Caco-2 (cell line): ENCODE measurements around the gene CMKLR1. TPM values are rescaled to one million over a fixed set of nuclear protein-coding genes. Genes with fewer than 3 reads are reported as not detected.

Experiments
- BruUV-seq: library from RNA; stranded (reverse); fragments of 400-500 nt; replicated peaks from 2 replicates; lab custom pipeline; 2021; lab: Mats Ljungman, UMichigan
- CTCF ChIA-PET: fragments of 300-600 bp; sonication (Branson Sonifier 250); formaldehyde crosslinking; loops from one replicate; lab custom pipeline; 2022; ENCODE audit warnings: antibody characterized with exemption; lab: Charles Lee
- POLR2A ChIA-PET: fragments of 300-600 bp; sonication (Branson Sonifier 250); formaldehyde crosslinking; loops from one replicate; lab custom pipeline; 2022; ENCODE audit warnings: antibody characterized with exemption; lab: Charles Lee
- DNase-seq, 2 experiments: peaks; one replicate each; pipeline versions ENCODE4 v3.0.0 to v3.0.0-alpha.2; 2020 to 2022
- H3K27me3 ChIP-seq: replicated peaks from 2 replicates; pipeline ENCODE4 v1.6.0; 2011; ENCODE audit warnings: low read length; ENCODE audit not compliant: control insufficient read depth, insufficient read depth
- H3K36me3 ChIP-seq: 2 replicates; pipeline ENCODE4 v1.5.1; 2011; ENCODE audit warnings: low read length; ENCODE audit not compliant: control insufficient read depth, insufficient read depth
- H3K4me1 ChIP-seq: fragments of 250-450 bp; sonication (Bioruptor Pico); 2 replicates; pipeline ENCODE4 v1.5.1; 2020; ENCODE audit warnings: mild to moderate bottlenecking
- H3K4me3 ChIP-seq: 2 replicates; pipeline ENCODE4 v1.5.1; 2011; ENCODE audit warnings: low read depth, mild to moderate bottlenecking, control low read depth, low read length
- H3K9me3 ChIP-seq: fragments of 250-450 bp; sonication (Bioruptor Pico); 2 replicates; pipeline ENCODE4 v1.5.1; 2020; ENCODE audit warnings: mild to moderate bottlenecking, moderate library complexity
- H3K27ac Mint-ChIP-seq: one replicate; pipeline ENCODE4 v1.8.0; 2022; ENCODE audit warnings: mixed read lengths; ENCODE audit not compliant: unreplicated experiment
- H3K27me3 Mint-ChIP-seq: one replicate; pipeline ENCODE4 v1.8.0; 2022; ENCODE audit warnings: mixed read lengths; ENCODE audit not compliant: insufficient read depth, unreplicated experiment
- H3K36me3 Mint-ChIP-seq: one replicate; pipeline ENCODE4 v1.8.0; 2022; ENCODE audit warnings: mild to moderate bottlenecking, mixed read lengths; ENCODE audit not compliant: insufficient read depth, unreplicated experiment
- H3K4me1 Mint-ChIP-seq: one replicate; pipeline ENCODE4 v1.8.0; 2022; ENCODE audit warnings: low read depth, mixed read lengths; ENCODE audit not compliant: unreplicated experiment
- H3K4me3 Mint-ChIP-seq: one replicate; pipeline ENCODE4 v1.8.0; 2022; ENCODE audit warnings: mild to moderate bottlenecking, moderate library complexity, mixed read lengths; ENCODE audit not compliant: unreplicated experiment
- H3K9me3 Mint-ChIP-seq: one replicate; pipeline ENCODE4 v1.8.0; 2022; ENCODE audit warnings: mixed read lengths; ENCODE audit not compliant: unreplicated experiment
- intact Hi-C: fragments of 100-400 bp; cut with micrococcal nuclease; formaldehyde crosslinking; loops from one replicate; pipeline ENCODE4 v1.10.0; 2022; ENCODE audit not compliant: unreplicated experiment
- total RNA-seq: library from RNA; stranded (reverse); gene quantifications from 2 replicates; pipeline ENCODE4 v1.2.3, GENCODE V29; 2022
- TF ChIP-seq, protein P1 (sequence below), 2 experiments: fragments of 200-600 bp in 1 of 2; IDR thresholded peaks; 1 replicate in 1 of 2; 2 replicates in 1 of 2; pipeline versions ENCODE4 v1.5.1 to v1.8.0; 2011 to 2022; ENCODE audit warnings: antibody characterized with exemption in 1 of 2, control low read depth in 1 of 2, inconsistent platforms in 1 of 2, low read depth in 1 of 2, low read length in 1 of 2, mild to moderate bottlenecking in 1 of 2, moderate library complexity in 1 of 2; ENCODE audit not compliant: insufficient read depth in 1 of 2, severe bottlenecking in 1 of 2, unreplicated experiment in 1 of 2

CMKLR1 gene
- total RNA-seq, 1 experiment from 2014 or later = not detected

DNA sequence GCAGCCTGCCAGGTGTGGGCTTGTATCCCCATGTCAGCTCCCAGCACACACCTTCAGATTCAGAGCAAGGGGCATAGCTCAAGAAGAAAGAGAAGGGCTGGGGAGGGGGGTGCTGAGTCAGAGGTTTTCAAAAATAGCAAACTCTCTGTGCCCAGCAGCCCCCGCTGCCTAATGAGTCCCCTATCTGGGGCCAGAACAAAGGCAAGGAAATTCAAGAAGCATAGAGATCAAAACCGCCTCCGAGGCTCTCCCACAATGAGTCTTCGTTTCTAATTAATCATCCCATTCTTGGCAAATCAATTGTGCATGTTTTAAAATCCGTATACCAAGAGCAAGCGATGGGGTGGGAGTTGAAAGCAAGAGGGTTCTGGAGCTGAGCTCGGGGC is 19.5 kb upstream of the CMKLR1 start:
- CTCF ChIA-PET = no interaction called here
- Histone ChIP-seq H3K4me1 (no peaks in the 10 kb centered on the region; the same call in 1 of the 2 replicates), H3K27me3 (no peaks in the 10 kb centered on the region), H3K4me3 (no peak overlapping the region), H3K36me3 (no peaks in the 10 kb centered on the region), H3K9me3 (no peaks in the 10 kb centered on the region)
- no TSS peak for BruUV-seq
- intact Hi-C loops = no loop called here
- Mint-ChIP-seq H3K9me3 (peaks cover 11% of the 10 kb centered on the region), H3K36me3 (no peaks in the 10 kb centered on the region), H3K27ac (no peak overlapping the region), H3K27me3 (peaks cover 3% of the 10 kb centered on the region), H3K4me3 (no peak overlapping the region), H3K4me1 (peaks cover 8% of the 10 kb centered on the region)
- POLR2A ChIA-PET = no interaction called here
- TF ChIP-seq, protein P1, sequence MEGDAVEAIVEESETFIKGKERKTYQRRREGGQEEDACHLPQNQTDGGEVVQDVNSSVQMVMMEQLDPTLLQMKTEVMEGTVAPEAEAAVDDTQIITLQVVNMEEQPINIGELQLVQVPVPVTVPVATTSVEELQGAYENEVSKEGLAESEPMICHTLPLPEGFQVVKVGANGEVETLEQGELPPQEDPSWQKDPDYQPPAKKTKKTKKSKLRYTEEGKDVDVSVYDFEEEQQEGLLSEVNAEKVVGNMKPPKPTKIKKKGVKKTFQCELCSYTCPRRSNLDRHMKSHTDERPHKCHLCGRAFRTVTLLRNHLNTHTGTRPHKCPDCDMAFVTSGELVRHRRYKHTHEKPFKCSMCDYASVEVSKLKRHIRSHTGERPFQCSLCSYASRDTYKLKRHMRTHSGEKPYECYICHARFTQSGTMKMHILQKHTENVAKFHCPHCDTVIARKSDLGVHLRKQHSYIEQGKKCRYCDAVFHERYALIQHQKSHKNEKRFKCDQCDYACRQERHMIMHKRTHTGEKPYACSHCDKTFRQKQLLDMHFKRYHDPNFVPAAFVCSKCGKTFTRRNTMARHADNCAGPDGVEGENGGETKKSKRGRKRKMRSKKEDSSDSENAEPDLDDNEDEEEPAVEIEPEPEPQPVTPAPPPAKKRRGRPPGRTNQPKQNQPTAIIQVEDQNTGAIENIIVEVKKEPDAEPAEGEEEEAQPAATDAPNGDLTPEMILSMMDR (IDR thresholded peaks at IDR 0.05; ENCODE audit: insufficient read depth in 1 of 2, low read depth in 1 of 2, low read length in 1 of 2, severe bottlenecking in 1 of 2, unreplicated experiment in 1 of 2) = no peak
- no peak for DNase-seq

DNA sequence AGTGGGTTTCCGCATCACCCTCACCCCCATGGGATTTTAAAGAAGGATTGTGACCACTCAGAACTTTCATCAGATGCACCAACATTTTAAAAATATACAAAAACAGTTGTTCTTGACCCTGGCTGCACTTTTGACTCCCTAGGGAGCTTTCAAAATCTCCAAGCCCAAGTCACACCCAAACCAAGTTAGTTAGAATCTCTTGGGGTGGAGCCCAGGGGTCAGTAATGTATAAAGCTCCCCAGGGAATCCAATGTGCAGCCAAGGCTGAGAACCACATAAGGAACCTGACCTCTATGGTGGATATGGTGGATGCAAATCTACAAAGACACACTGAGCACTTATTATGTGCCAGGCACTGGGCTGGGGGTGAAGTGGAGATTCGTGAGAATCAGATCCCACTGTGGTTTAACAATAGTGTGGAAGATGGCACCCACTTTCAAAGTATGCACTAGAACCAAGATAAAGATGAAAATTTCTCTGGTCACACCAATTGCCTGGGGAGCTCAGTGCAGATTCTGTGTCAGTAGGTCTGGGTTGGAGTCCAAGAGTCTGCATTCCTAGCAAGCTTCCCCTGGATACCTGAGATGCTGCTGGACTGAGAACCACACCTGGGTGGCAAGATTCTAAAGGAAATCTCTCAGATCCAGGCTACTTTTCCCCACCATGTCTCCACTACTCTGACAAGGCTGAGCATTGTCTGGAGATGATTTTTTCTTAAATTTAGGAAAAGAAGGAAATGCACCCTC is 18.9 kb upstream of the CMKLR1 start:
- ChIA-PET POLR2A (no interaction called here), CTCF (interaction anchor here (0.5 kb wide), 1 partner anchor 1535 kb away, joined by 8 read pairs; no protein-coding TSS in a partner anchor)
- H3K36me3 ChIP-seq = no peaks in the 10 kb centered on the region
- H3K27me3 Mint-ChIP-seq = no peaks in the 10 kb centered on the region
- intact Hi-C loops = no loop called here
- no TSS peak for BruUV-seq
- H3K9me3 Mint-ChIP-seq = peaks cover 5% of the 10 kb centered on the region
- TF ChIP-seq, protein P1 (IDR thresholded peaks at IDR 0.05; ENCODE audit: insufficient read depth in 1 of 2, low read depth in 1 of 2, low read length in 1 of 2, severe bottlenecking in 1 of 2, unreplicated experiment in 1 of 2) = no peak
- no peak overlapping the region for H3K4me3 Mint-ChIP-seq
- no peak overlapping the region for H3K4me3 ChIP-seq
- H3K36me3 Mint-ChIP-seq = no peaks in the 10 kb centered on the region
- peak; percentile 21 to 51 for DNase-seq
- no peaks in the 10 kb centered on the region for H3K9me3 ChIP-seq
- H3K27me3 ChIP-seq = no peaks in the 10 kb centered on the region
- H3K4me1 Mint-ChIP-seq = peaks cover 8% of the 10 kb centered on the region
- no peak overlapping the region for H3K27ac Mint-ChIP-seq
- no peaks in the 10 kb centered on the region; the same call in 1 of the 2 replicates for H3K4me1 ChIP-seq

DNA sequence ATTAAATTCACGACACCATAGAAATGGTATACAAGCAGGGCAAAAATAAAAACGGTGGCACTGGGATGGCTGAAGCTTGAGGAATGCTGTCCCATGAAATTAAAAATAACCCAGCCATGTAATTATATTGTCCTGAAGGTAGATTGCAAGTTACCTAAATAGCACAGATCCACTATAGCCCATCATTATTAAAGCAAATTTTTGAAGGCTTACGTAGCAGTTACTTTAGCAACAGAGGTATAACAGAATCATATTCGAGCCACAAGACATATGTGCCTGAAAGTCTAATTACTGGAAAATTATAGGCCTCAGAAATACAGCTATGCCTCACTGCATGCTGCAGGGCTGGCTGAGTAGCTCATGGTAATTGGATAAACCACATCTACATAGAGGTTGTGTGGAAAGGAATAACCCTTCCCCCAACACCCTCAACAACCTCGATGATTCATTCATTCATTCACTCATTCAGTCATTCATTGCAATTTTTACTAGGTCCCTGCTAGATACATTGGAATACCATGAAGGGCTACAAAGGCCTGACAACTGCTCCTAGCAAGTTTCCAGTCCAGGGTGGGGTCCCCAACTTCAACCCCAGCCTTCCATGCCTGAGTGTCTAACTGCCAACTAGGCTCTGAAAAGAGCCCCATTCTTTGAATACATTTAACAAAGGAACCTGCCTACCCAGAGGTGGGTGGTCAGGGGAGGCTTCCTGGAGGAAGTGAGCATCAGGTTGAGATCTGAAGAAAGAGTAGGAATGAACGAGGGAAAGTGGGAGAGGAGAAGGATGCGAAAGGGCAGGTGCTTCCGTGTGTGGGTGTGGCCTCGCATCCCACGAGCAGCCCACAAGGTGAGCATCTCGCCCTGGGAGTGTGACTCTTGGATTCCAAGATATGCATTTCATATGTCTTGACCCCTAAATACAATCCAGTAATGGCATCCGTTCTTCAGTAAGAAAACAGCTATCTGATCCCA is 18.0 kb upstream of the CMKLR1 start:
- intact Hi-C loops = no loop called here
- Histone ChIP-seq H3K4me3 (no peak overlapping the region), H3K4me1 (no peaks in the 10 kb centered on the region; the same call in 1 of the 2 replicates), H3K27me3 (no peaks in the 10 kb centered on the region), H3K36me3 (no peaks in the 10 kb centered on the region), H3K9me3 (no peaks in the 10 kb centered on the region)
- Mint-ChIP-seq H3K4me1 (peaks cover 8% of the 10 kb centered on the region), H3K27me3 (peaks cover 1% of the 10 kb centered on the region), H3K36me3 (no peaks in the 10 kb centered on the region), H3K27ac (no peak overlapping the region), H3K4me3 (no peak overlapping the region), H3K9me3 (no peaks in the 10 kb centered on the region)
- TF ChIP-seq, protein P1 (IDR thresholded peaks at IDR 0.05; ENCODE audit: insufficient read depth in 1 of 2, low read depth in 1 of 2, low read length in 1 of 2, severe bottlenecking in 1 of 2, unreplicated experiment in 1 of 2) = no peak
- no TSS peak for BruUV-seq
- ChIA-PET CTCF (no interaction called here), POLR2A (no interaction called here)
- DNase-seq = no peak
